Measurements from ENCODE around the gene DSCAM.

GRCh38 chr21:40639616-40640194, 207.3 kb downstream of the DSCAM start:
- TF ChIP-seq EZH2 (IDR thresholded peaks at IDR 0.05; ENCODE audit: insufficient read depth, poor library complexity, severe bottlenecking) (no peak), EZH2phosphoT487 (IDR thresholded peaks at IDR 0.05; ENCODE audit: insufficient read depth, low read depth) (no peak)
